Measurements from ENCODE around the gene RPTOR.

GRCh38 chr17:80863626-80864025 lies 319.0 kb downstream of the RPTOR start:
- TF ChIP-seq, protein P1, sequence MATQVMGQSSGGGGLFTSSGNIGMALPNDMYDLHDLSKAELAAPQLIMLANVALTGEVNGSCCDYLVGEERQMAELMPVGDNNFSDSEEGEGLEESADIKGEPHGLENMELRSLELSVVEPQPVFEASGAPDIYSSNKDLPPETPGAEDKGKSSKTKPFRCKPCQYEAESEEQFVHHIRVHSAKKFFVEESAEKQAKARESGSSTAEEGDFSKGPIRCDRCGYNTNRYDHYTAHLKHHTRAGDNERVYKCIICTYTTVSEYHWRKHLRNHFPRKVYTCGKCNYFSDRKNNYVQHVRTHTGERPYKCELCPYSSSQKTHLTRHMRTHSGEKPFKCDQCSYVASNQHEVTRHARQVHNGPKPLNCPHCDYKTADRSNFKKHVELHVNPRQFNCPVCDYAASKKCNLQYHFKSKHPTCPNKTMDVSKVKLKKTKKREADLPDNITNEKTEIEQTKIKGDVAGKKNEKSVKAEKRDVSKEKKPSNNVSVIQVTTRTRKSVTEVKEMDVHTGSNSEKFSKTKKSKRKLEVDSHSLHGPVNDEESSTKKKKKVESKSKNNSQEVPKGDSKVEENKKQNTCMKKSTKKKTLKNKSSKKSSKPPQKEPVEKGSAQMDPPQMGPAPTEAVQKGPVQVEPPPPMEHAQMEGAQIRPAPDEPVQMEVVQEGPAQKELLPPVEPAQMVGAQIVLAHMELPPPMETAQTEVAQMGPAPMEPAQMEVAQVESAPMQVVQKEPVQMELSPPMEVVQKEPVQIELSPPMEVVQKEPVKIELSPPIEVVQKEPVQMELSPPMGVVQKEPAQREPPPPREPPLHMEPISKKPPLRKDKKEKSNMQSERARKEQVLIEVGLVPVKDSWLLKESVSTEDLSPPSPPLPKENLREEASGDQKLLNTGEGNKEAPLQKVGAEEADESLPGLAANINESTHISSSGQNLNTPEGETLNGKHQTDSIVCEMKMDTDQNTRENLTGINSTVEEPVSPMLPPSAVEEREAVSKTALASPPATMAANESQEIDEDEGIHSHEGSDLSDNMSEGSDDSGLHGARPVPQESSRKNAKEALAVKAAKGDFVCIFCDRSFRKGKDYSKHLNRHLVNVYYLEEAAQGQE (IDR thresholded peaks at IDR 0.05; ENCODE audit: borderline replicate concordance), result no peak
- TF ChIP-seq CTCF (IDR thresholded peaks at IDR 0.05; ENCODE audit: poor library complexity, severe bottlenecking) (no peak), MXI1 (conservative IDR thresholded peaks at IDR 0.05; ENCODE audit: poor library complexity, severe bottlenecking) (no peak), EP300 (conservative IDR thresholded peaks at IDR 0.05; ENCODE audit: poor library complexity, severe bottlenecking) (no peak)
